IMR-90 (cell line): ENCODE data around the gene KCNQ5.

Source experiments
- BHLHE40 ChIP-seq: fragments of 150-350 bp; IDR thresholded peaks from 2 replicates; pipeline ENCODE4 v1.6.1; 2016; ENCODE audit warnings: mild to moderate bottlenecking, low read depth, low read length
- CEBPB ChIP-seq: IDR thresholded peaks from 2 replicates; pipeline ENCODE4 v1.6.1; 2012; ENCODE audit warnings: low read depth, low read length, improper control_type of control experiment
- CHD1 ChIP-seq: IDR thresholded peaks from 2 replicates; pipeline ENCODE4 v1.6.1; 2012; ENCODE audit warnings: low read depth, low read length, improper control_type of control experiment
- CTCF ChIP-seq: conservative IDR thresholded peaks from 2 replicates; pipeline ENCODE4 v1.5.1; 2012; ENCODE audit warnings: mild to moderate bottlenecking, low read depth, low read length, improper control_type of control experiment
- FOS ChIP-seq: fragments of 150-350 bp; IDR thresholded peaks from 2 replicates; pipeline ENCODE4 v1.6.1; 2016; ENCODE audit warnings: low read depth, low read length
- MAFK ChIP-seq: IDR thresholded peaks from 2 replicates; pipeline ENCODE4 v1.6.1; 2012; ENCODE audit warnings: low read depth, low read length, improper control_type of control experiment
- MXI1 ChIP-seq: IDR thresholded peaks from 2 replicates; pipeline ENCODE4 v1.6.1; 2012; ENCODE audit warnings: low read depth, mild to moderate bottlenecking, low read length, moderate library complexity, borderline replicate concordance
- POLR2A ChIP-seq: IDR thresholded peaks from 2 replicates; pipeline ENCODE4 v1.6.1; 2012; ENCODE audit warnings: mild to moderate bottlenecking, low read depth, low read length
- RAD21 ChIP-seq: IDR thresholded peaks from 2 replicates; pipeline ENCODE4 v1.6.1; 2012; ENCODE audit warnings: low read length, improper control_type of control experiment

DNA sequence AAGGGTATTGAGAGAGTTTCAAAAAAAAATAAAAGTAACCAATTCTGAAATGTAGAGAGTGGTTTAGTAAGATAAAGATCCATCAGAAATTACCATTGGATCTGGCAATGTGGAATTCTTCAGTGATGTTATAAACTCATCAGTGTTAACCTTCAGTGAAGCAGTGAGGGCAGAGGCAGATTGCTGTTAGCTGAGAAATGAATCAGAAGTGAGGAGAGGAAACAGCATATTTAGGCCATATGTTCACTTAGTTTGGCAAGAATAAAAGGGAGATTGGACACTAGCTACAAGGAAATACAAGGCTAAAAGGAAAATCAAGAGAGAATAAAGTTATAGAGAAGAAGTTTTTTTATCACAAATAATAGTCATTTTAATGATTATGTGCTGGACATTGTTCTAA, 9.6 kb downstream of the KCNQ5 start:
- no peak for TF ChIP-seq CTCF
- TF ChIP-seq RAD21 = no peak
- no peak for TF ChIP-seq BHLHE40
- TF ChIP-seq POLR2A = no peak
- no peak for TF ChIP-seq MAFK
- no peak for TF ChIP-seq CHD1
- no peak for TF ChIP-seq CEBPB
- no peak for TF ChIP-seq FOS
- TF ChIP-seq MXI1 = no peak
